T-helper 9 cell (primary cell): Measurements from ENCODE around the gene LPA.
"Not testable (repeated sequence)": the region's sequence is repeated elsewhere in the genome, so short reads cannot be mapped to it uniquely, and the experiment has no call there.

Source experiments
- DNase-seq: peaks from one replicate; pipeline ENCODE4 v3.0.0-alpha.2; 2020
- total RNA-seq, 2 donors: gene quantifications; one replicate each; lab custom pipeline; 2026; lab: John Stamatoyannopoulos, UW

The LPA gene, protein sequence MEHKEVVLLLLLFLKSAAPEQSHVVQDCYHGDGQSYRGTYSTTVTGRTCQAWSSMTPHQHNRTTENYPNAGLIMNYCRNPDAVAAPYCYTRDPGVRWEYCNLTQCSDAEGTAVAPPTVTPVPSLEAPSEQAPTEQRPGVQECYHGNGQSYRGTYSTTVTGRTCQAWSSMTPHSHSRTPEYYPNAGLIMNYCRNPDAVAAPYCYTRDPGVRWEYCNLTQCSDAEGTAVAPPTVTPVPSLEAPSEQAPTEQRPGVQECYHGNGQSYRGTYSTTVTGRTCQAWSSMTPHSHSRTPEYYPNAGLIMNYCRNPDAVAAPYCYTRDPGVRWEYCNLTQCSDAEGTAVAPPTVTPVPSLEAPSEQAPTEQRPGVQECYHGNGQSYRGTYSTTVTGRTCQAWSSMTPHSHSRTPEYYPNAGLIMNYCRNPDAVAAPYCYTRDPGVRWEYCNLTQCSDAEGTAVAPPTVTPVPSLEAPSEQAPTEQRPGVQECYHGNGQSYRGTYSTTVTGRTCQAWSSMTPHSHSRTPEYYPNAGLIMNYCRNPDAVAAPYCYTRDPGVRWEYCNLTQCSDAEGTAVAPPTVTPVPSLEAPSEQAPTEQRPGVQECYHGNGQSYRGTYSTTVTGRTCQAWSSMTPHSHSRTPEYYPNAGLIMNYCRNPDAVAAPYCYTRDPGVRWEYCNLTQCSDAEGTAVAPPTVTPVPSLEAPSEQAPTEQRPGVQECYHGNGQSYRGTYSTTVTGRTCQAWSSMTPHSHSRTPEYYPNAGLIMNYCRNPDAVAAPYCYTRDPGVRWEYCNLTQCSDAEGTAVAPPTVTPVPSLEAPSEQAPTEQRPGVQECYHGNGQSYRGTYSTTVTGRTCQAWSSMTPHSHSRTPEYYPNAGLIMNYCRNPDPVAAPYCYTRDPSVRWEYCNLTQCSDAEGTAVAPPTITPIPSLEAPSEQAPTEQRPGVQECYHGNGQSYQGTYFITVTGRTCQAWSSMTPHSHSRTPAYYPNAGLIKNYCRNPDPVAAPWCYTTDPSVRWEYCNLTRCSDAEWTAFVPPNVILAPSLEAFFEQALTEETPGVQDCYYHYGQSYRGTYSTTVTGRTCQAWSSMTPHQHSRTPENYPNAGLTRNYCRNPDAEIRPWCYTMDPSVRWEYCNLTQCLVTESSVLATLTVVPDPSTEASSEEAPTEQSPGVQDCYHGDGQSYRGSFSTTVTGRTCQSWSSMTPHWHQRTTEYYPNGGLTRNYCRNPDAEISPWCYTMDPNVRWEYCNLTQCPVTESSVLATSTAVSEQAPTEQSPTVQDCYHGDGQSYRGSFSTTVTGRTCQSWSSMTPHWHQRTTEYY (N-terminal part only)
- total RNA-seq, result 0 reads per million in 2 donors

DNA sequence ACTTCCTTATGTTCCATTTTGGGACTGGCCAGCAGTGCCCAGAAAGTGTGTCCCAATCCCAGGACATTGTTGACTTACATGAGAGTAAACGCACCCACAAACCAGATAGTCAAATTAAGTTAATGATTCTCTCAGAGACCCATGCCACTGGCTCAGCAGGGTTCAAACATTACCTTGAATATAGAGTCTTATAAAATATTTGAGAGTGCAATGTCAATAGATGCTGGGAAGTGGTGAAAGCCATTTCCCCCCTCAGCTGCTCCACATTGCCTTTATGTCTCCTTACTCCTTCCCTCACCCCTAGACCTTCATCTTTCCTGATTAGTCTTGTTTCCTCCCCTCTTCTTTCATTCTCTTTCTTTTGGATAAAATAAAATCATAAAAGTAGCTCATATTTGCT lies at the start of gene LPA:
TSS of gene LPA (minus strand) at position 78 of the 400 bp plus-strand sequence. CDS start at position 17, 61 bp downstream.
- DNase-seq, result not testable (repeated sequence)

DNA sequence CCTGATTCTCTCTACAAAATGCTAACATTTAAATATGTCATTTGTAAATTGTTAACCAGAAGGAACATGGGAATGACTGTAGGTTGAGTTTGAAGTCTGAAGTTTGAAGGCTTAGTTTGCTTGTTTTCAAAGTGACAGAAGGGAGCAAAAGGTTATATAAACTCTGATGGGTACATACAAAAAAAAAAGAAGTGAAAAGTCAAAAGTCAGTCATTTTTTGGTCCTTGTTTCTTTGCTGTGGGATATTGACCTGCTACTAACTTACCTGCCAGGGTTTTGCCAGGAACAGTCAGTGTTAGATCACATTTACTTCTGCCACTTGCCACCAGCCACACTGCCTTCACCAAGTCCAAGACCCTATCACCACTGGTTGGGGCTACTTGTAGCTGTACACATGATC lies 44.9 kb upstream of the LPA start:
- DNase-seq, result not testable (repeated sequence)

DNA sequence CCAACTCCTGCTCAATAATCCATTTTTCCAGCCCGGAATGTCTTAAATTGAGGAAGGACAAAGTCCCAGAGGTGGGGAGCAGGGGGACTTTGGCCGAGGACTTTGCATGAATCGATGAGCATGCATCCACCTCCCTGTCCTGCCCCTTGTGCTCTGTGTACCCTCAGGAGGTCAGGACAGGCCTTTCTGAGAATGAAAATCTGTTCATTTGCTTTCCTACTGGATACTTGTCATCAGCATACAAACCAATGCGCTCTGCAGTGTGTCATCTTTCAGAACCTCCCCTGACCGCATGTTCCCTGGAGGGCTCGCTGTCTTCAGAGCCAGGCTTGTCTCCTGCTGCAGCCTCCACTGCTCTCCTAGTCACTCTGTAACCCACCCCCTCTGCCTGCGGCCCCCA lies 40.6 kb upstream of the LPA start:
- not testable (repeated sequence) for DNase-seq

DNA sequence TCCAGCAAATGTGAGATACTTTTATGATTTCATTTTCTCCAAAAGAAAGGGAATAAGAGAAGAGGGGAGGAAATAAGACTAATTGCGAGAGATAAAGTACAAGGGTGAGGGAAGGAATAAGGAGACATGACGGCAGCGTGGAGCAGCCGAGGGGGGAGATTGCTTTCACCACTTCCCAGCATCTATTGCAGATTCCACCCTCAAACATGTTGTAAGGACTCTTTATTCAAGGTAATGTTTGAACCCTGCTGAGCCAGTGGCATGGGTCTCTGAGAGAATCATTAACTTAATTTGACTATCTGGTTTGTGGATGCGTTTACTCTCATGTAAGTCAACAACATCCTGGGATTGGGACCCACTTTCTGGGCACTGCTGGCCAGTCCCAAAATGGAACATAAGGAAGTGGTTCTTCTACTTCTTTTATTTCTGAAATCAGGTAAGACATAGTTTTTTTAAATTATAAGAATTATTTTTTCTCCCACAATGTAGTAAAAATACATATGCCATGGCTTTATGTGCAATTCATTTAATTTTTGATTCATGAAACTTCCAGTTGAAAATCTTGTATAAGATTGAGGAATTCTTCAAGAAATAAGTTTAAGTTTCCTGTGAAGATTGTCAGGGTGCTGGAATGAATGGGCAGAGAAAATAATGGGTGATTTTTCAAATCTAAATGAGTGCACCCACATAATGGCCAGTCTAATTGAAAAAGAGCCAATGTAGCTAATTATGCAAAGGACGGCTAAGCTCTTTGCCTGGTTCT lies 38.0 kb upstream of the LPA start, which contains the start of gene PLG:
TSS of gene PLG (plus strand) at position 327 of the 763 bp plus-strand sequence. CDS start at position 388, 61 bp downstream.
- not testable (repeated sequence) for DNase-seq

DNA sequence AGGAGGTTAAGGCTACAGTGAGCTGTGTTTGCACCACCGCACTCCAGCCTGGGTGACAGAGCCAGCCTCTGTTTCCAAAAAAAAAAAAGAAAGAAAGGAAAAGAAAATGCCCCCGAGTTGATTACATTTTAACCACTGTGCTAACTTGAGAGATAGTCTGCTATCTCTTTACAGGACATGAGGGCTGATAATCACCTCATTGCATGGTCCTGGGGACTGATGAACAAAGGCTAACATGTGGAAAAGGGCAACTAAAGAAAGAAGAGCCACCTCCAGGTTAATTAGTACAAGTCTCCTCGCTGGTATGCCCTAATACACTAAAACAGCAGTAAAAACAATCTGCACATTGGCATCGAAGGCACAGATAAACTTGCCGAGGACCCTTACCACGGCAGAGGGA lies 33.8 kb upstream of the LPA start:
- no peak for DNase-seq

DNA sequence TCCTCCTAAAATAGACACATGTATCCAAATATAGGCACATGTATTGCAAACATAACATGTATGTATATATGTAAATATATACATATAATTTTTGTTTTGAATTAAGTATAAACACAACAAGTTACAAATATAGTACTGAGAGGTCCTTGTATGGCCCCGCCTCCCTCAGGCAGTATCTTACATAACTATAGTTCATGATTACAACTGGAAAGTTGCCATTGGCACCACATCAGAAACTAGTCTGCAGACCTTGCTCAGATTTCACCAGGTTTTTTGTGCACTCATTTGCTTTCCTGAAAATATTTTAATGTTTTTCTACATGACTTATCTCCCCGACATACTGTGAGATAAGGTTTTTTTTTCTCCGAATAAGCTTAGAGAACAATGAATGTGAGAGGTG lies 32.8 kb upstream of the LPA start:
- DNase-seq, result not testable (repeated sequence)

DNA sequence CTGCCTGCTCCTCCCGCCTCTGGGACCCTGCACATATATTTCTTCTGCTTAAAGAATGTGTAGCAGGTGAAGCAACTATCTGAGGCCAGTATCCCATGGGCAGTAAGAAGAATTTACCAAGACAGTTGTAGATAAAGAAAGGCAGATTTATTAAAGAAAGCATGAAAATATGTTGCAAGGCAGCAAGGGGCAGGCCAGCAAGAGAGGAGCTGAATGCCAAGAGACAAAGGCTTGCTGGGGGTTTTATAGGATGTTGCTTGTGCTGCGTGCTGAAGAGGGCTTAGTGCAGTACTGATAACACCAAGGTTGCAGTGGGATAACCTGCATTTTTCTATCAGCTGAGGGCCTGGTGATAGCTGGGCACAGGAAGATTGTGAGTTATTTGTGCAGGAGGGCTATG lies 31.5 kb upstream of the LPA start:
- not testable (repeated sequence) for DNase-seq

DNA sequence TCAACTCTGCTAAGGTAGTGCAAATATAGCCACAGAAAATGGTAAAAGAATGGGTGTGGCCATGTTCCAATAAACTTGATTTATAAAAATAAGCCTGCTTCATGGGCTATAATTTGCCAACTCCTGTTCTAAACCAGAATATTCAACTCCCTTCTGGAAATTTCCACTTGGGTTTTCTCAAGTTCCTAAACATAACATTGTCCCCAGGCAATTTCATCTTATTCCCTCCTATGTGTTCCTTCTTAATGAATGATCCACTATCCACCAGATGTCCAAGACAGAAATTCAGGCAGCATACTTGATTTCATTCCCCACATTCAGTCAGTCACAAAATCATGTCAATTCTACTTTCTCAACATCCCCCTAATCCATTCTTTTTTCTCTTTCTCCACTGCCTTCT lies 30.9 kb upstream of the LPA start:
- DNase-seq, result not testable (repeated sequence)

DNA sequence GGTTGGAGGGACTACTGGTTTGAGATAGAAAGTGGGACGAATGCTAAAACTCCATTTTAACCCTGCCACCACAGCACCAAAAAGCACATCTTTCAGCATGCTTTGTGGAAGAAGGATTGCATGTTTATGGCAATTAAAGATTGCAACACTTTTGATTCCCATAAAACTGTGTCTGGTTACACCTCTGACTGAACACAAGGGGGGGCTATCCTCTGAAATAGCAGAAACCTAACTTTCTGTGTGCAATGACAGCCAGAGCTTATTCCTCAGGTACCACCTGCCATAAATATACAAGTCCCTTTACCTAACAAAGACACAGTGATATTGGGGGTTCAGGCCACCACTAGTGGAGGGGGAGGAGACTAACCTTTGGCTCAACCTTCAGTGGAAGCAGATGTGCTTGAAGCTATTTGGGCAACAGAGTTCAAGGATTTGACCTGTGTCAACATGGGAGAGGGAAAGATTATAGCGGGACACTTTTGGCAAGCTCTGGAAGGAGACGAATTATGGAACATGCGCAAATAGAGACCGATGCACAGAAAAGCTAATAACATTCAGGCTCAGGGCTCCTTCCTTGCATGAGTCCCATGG lies 28.4 kb upstream of the LPA start:
- no peak for DNase-seq

DNA sequence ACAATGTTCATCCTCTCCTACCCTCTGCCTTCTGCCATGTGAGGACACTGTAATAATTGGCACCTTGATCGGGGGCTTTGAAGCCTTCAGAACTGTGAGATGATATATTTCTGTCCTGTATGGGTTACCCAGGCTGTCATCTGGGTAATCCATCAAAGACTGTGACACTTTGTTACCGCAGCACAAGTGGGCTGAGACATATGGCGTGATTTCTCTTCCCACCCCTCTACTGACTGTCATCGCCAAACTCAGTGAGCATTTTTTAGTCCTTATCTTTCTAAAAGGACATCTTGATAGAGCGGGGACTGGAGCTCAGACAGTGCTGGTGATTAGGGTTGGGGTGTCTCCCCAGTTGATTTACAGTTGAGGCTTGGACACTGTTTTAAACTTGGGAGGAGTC lies 27.5 kb upstream of the LPA start:
- DNase-seq, result no peak

DNA sequence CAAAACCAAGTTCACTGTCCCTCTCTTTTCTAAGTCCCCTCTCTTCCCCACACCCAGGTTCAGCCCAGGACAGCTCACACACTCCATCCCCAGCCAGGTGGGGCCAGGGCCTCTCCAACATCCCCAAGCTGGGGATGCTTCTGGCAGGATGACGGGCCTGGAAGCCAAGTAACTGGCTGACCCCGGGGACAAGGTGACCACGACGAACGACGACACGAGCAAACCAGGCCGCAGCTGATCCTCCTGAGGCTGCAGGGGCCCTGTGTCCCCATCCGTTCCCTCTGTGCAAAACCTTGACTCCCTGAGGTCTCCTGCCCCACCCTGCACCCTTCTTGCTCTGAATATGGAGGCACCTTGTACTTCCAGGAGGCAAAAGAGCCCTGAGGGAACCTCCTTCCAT lies 26.4 kb upstream of the LPA start:
- DNase-seq, result no peak

DNA sequence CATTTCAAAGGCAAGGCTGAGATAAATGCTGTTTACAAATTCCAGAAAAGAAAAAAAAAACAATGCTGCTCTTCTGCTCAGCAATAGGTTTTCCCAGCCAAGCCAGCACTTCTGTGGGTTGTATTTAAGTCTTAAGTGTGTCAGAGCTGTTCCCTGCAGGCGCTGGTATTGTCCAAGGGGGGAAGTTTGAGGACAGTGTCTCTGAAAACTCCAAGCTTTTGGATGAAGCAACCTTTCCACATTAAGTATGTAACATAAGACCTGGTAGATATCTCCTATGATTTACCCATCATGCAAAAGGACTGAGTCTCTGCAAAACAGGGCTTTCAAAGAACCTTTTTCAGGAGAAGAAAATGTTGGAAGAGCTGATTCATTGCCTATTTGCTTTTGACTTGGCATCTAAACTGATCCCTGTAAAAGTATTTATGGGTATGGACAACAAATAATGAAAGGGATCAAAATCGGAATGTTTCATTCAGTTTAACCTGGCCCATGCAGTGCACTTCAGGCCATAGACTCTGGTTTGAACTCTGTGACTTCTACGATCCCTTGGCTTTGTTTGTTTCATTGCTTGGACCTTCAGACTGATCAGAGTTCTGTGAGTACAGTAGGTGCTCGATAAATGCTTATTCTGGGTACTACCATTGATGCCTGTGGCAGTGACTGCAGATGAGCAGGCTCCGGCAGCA lies 21.8 kb upstream of the LPA start:
- no peak for DNase-seq

DNA sequence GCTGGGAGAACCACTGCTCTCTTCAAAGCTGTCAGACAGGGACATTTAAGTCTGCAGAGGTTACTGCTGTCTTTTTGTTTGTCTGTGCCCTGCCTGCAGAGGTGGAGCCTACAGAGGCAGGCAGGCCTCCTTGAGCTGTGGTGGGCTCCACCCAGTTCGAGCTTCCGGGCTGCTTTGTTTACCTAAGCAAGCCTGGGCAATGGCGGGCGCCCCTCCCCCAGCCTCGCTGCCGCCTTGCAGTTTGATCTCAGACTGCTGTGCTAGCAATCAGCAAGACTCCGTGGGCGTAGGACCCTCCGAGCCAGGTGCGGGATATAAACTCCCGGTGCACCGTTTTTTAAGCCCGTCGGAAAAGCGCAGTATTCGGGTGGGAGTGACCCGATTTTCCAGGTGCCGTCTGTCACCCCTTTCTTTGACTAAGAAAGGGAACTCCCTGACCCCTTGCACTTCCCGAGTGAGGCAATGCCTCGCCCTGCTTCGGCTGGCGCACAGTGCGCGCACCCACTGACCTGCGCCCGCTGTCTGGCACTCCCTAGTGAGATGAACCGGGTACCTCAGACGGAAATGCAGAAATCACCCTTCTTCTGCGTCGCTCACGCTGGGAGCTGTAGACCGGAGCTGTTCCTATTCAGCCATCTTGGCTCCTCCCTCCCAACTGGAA lies 21.2 kb upstream of the LPA start:
- not testable (repeated sequence) for DNase-seq

DNA sequence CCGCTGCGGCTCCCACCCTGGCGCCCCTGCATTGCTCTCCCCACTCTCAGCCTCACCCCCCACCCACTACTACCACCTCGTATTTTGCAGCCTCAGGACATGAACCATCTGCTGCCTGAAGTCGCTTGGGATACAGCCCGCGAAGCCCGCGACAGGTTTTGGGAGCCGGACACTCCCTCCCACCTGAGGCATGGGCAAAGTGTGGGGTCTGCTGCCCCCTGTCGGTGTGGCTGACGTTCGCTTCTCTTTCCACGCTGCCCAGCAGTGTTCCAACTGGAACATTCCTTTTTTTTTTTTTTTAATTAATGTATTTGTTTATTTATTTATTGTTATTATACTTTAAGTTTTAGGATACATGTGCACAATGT lies 15.3 kb upstream of the LPA start:
- no peak for DNase-seq

DNA sequence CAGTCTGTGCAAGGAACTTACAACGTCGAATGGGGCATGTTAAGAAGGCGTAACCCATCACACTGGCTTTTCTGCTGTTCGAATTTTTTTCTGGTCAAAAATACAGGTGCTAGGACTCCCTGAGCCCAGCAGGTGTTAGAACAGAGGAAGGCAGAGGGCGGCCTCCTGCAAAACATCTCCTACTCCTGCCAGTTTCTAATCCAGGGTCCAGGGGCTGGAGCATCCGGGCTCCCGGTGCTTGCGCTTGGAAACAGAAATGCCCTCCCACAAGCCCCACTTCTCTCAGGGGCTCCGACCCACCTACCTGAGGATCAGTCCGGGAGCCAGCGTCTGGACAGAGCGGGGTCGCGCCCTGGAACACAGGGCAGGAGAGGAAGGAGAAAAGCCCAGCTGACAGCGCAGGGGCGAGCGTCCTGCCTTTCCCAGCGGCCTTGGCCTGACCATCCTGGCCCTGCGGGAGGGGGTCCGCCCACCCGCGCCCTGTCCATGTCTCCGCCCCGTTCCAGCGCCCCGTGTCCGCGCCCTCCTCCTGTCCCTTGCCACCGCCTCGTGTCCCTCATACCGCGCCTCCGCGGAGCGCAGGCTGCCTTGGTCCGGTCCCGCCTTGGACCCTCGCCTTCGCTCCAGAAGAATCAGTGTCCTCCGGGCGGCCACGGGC lies 14.8 kb upstream of the LPA start:
- DNase-seq, result no peak

DNA sequence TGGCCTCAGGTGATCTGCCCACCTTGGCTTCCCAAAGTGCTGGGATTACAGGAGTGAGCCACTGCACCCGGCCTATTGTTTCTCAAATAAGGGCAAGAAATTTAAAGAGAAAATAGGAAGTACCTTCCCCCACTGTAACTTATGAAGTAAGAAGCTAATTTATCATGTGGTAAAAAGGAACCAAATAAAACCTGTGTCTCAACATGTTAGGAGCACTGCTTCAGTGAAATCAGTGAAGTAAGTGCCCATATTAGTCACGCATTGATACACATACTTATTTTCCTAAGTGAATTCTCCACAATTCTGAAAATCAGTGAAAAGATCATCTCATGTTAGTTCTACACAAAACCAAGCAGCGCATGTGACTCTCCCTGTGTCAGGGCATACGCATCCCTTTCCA lies 14.2 kb upstream of the LPA start:
- DNase-seq, result no peak

DNA sequence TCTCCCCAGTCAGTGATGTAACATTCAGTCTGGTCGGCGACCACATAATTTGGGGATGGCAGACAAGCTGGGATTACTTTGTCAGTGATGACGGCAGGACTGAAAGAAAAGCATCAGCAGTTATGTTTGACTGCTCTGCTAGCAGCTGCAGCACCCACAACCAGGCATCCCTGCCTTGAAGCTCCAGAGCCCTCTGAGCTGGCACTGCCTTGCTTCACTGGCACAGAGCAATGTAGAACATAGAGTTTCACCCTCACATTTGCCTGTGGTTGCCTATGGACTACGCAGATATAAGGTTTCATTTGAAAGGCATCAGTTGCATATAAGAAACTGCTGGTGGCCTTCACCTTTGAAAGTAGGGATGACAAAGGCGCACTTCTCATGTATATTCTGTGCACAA lies 12.3 kb upstream of the LPA start:
- DNase-seq, result not testable (repeated sequence)

DNA sequence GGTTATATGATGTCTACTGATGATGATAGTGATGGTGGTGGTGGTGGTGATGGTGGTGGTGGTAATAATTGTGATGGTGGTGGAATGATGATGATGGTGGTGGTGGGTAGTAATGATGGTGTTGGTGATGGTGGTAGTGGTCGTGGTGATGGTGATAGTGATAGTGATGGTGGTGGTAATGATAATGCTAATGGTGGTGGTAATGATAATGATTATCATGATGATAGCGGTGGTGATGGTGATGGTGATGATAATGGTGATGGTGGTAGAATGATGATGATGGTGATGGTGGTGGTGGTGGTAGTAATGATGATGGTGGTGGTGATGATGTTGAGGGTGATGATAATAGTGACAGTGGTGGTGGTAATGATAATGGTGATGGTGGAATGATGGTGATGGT lies 4.5 kb upstream of the LPA start:
- no peak for DNase-seq

DNA sequence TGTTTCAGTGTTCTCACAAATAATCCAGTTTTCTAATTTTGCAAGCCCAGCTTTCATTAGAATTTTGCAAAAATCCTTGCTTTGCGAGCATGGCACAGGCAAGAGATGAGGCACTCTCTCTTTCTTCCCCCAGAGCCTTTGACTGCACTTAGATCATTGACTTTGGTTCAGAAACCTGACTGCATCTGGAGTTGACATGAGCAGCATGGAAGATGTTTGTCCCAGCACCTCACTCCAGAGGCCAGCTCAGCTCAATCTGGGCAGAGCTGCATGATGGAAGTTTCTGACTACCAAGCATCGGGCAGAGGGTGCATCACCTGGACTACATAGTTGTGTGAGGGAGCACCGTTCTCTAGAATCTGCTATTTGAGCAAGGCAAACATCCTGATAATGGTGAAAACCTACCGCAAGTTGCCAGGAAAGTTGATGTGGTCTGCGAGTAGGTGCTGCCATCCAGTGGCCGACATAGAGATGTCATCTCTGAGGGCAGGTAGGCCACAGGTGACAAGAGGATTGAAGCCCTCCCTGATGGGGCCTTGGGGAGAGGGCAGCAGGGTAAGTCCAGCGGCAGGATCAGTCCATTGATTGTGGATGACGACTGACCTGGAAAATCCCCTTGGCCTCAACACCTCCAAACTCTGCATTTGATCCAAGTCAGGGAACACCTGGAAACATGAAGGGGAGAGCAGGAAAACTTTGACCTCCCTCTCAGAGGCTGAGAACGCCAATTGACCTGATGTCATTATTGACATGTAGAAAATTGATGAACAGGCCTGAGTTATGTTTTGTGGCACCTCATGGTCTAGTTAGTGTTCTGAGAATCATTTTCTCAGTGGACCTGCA lies 3.8 kb upstream of the LPA start:
- DNase-seq, result peak; percentile 6
